ENCODE results near the gene ZNF658.
"Not testable (repeated sequence)": the region's sequence is repeated elsewhere in the genome, so short reads cannot be mapped to it uniquely, and the experiment has no call there.

ZNF658 gene

GRCh38 chr9:66900490-66901131, at the start of gene ZNF658:
ZNF658 (plus strand) TSS chr9:66900725; CDS start chr9:66903562, 2,837 bp downstream.
- not testable (repeated sequence) for FAIRE-seq

- not testable (repeated sequence) for FAIRE-seq
Observed at GRCh38 chr9:66861732-66862131, 38.8 kb upstream of the ZNF658 start.

- FAIRE-seq = not testable (repeated sequence)
Observed at GRCh38 chr9:66868660-66869059, 31.9 kb upstream of the ZNF658 start.

- not testable (repeated sequence) for FAIRE-seq
Observed at GRCh38 chr9:66880605-66881004, 19.9 kb upstream of the ZNF658 start.

- FAIRE-seq = not testable (repeated sequence)
Observed at GRCh38 chr9:66881847-66882246, 18.7 kb upstream of the ZNF658 start.

GRCh38 chr9:66890334-66890733, 10.2 kb upstream of the ZNF658 start:
- not testable (repeated sequence) for FAIRE-seq

- FAIRE-seq = not testable (repeated sequence)
Observed at GRCh38 chr9:66901141-66901540, 616 bp downstream of the ZNF658 start.

GRCh38 chr9:66909560-66909959, 9.0 kb downstream of the ZNF658 start:
- not testable (repeated sequence) for FAIRE-seq

- not testable (repeated sequence) for FAIRE-seq
Observed at GRCh38 chr9:66920072-66920471, 19.5 kb downstream of the ZNF658 start.

GRCh38 chr9:66936194-66936870, 35.8 kb downstream of the ZNF658 start:
- not testable (repeated sequence) for FAIRE-seq

GRCh38 chr9:66937662-66938061, 37.1 kb downstream of the ZNF658 start:
- FAIRE-seq = not testable (repeated sequence)

GRCh38 chr9:66938322-66938721, 37.8 kb downstream of the ZNF658 start:
- not testable (repeated sequence) for FAIRE-seq

- FAIRE-seq = not testable (repeated sequence)
Observed at GRCh38 chr9:66939878-66940830, 39.6 kb downstream of the ZNF658 start.

GRCh38 chr9:66942400-66943155, 42.1 kb downstream of the ZNF658 start:
- not testable (repeated sequence) for FAIRE-seq

- FAIRE-seq = not testable (repeated sequence)
Observed at GRCh38 chr9:66952576-66952975, 52.1 kb downstream of the ZNF658 start.
